ENCODE results near the gene TMEM51.
A peak's percentile ranks its signal among the peaks of the same experiment; 100 is the strongest.

Gene TMEM51

GRCh38 chr1:15128077-15128476, 25.5 kb upstream of the TMEM51 start:
- TF ChIP-seq, protein P1, sequence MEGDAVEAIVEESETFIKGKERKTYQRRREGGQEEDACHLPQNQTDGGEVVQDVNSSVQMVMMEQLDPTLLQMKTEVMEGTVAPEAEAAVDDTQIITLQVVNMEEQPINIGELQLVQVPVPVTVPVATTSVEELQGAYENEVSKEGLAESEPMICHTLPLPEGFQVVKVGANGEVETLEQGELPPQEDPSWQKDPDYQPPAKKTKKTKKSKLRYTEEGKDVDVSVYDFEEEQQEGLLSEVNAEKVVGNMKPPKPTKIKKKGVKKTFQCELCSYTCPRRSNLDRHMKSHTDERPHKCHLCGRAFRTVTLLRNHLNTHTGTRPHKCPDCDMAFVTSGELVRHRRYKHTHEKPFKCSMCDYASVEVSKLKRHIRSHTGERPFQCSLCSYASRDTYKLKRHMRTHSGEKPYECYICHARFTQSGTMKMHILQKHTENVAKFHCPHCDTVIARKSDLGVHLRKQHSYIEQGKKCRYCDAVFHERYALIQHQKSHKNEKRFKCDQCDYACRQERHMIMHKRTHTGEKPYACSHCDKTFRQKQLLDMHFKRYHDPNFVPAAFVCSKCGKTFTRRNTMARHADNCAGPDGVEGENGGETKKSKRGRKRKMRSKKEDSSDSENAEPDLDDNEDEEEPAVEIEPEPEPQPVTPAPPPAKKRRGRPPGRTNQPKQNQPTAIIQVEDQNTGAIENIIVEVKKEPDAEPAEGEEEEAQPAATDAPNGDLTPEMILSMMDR (IDR thresholded peaks at IDR 0.05; ENCODE audit: insufficient read depth, low read length, poor library complexity, severe bottlenecking): no peak

GRCh38 chr1:15128520-15129313, 24.8 kb upstream of the TMEM51 start:
- no peak for DNase-seq (ENCODE audit: extremely low read depth, insufficient read length)
- TF ChIP-seq, protein P1 (IDR thresholded peaks at IDR 0.05; ENCODE audit: insufficient read depth, low read length, poor library complexity, severe bottlenecking): peak; percentile 91
- Histone ChIP-seq H3K36me3 (ENCODE audit: control insufficient read depth, insufficient read depth, low read length) (no peaks in the 10 kb centered on the region), H3K4me3 (replicated peaks; ENCODE audit: low read depth, low read length) (no peak overlapping the region), H3K27me3 (replicated peaks; ENCODE audit: control insufficient read depth, insufficient read depth, low read length) (no peaks in the 10 kb centered on the region)

More at GRCh38 chr1:15128077-15128476, 25.5 kb upstream of the TMEM51 start:
- Histone ChIP-seq H3K4me3 (replicated peaks; ENCODE audit: low read depth, low read length) (no peak overlapping the region), H3K27me3 (replicated peaks; ENCODE audit: control insufficient read depth, insufficient read depth, low read length) (no peaks in the 10 kb centered on the region), H3K36me3 (ENCODE audit: control insufficient read depth, insufficient read depth, low read length) (no peaks in the 10 kb centered on the region)
- no peak for DNase-seq (ENCODE audit: extremely low read depth, insufficient read length)

- TF ChIP-seq, protein P1 (IDR thresholded peaks at IDR 0.05; ENCODE audit: insufficient read depth, low read length, poor library complexity, severe bottlenecking): no peak
- no peaks in the 10 kb centered on the region for H3K36me3 ChIP-seq (ENCODE audit: control insufficient read depth, insufficient read depth, low read length)
- no peak for DNase-seq (ENCODE audit: extremely low read depth, insufficient read length)
- no peak overlapping the region for H3K4me3 ChIP-seq (replicated peaks; ENCODE audit: low read depth, low read length)
- no peaks in the 10 kb centered on the region; the same call in 1 of the 2 replicates for H3K27me3 ChIP-seq (replicated peaks; ENCODE audit: control insufficient read depth, insufficient read depth, low read length)
Observed at GRCh38 chr1:15129944-15130343, 23.6 kb upstream of the TMEM51 start.

DNA sequence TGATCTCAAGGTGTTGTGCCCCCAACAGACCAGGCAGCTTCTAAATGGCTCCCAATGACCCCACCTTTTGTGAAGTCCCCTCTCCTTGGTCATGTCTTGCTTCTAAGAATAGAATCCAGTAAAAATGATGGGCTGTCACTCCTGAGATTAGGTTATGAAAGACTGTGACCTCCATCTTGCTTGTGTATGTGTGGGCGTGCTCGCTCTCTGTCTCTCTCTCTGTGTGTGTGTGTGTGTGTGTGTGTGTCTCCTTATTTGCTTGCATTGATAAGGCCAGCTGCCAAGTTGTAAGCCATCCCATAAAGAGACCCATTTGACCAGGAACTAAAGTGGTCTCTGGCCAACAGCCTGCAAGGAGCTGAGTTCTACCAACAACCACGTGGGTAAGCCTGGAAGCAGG, 22.9 kb upstream of the TMEM51 start:
- H3K4me3 ChIP-seq (replicated peaks; ENCODE audit: low read depth, low read length): no peak overlapping the region
- DNase-seq (ENCODE audit: extremely low read depth, insufficient read length): no peak
- TF ChIP-seq, protein P1 (IDR thresholded peaks at IDR 0.05; ENCODE audit: insufficient read depth, low read length, poor library complexity, severe bottlenecking): no peak
- no peaks in the 10 kb centered on the region; the same call in 1 of the 2 replicates for H3K27me3 ChIP-seq (replicated peaks; ENCODE audit: control insufficient read depth, insufficient read depth, low read length)
- H3K36me3 ChIP-seq (ENCODE audit: control insufficient read depth, insufficient read depth, low read length): no peaks in the 10 kb centered on the region

GRCh38 chr1:15132965-15133364, 20.6 kb upstream of the TMEM51 start:
- Histone ChIP-seq H3K4me3 (replicated peaks; ENCODE audit: low read depth, low read length) (no peak overlapping the region), H3K27me3 (replicated peaks; ENCODE audit: control insufficient read depth, insufficient read depth, low read length) (no peaks in the 10 kb centered on the region; the same call in none of the 2 replicates), H3K36me3 (ENCODE audit: control insufficient read depth, insufficient read depth, low read length) (no peaks in the 10 kb centered on the region)
- no peak for DNase-seq (ENCODE audit: extremely low read depth, insufficient read length)
- TF ChIP-seq, protein P1 (IDR thresholded peaks at IDR 0.05; ENCODE audit: insufficient read depth, low read length, poor library complexity, severe bottlenecking): no peak

Measured in GM06990 (cell line).